ENCODE results near the gene RFTN1. TPM values are rescaled to one million over a fixed set of nuclear protein-coding genes. Genes with fewer than 3 reads are reported as not detected.

Gene RFTN1
- total RNA-seq, 3 donors from 2014 or later (not counting 1 experiment from before 2014, with no cell fraction given), result 112 to 135 (median 115) TPM

- Histone ChIP-seq H3K9me3 (ENCODE audit: control insufficient read depth, insufficient read depth, low read length) (no peaks in the 10 kb centered on the region), H3K27me3 (ENCODE audit: control insufficient read depth, insufficient read depth, low read length) (no peaks in the 10 kb centered on the region), H3K36me3 (ENCODE audit: control insufficient read depth, insufficient read depth, low read length) (no peaks in the 10 kb centered on the region), H3K27ac (ENCODE audit: low read length) (no peak overlapping the region), H3K4me1 (ENCODE audit: control insufficient read depth, insufficient read depth, low read length) (peaks cover 22% of the 10 kb centered on the region), H3K4me3 (ENCODE audit: low read length) (no peak overlapping the region)
- ATAC-seq (peak in 1 of 3 donors; percentile 2), DNase-seq (no peak)
- H3K4me3 Mint-ChIP-seq, result peak overlapping the region; percentile 40
- 58% methylated on average over 4 of the region's 4 CpGs for WGBS (ENCODE audit: insufficient coverage)
- intact Hi-C loops (cut with micrococcal nuclease), result loop anchor here (1.0 to 2.0 kb wide), 4 partner anchors 211 to 501 kb away; partner anchors contain the start of gene OXNAD1
- H3K36me3 Mint-ChIP-seq, result no peaks in the 10 kb centered on the region
- H3K27me3 Mint-ChIP-seq (ENCODE audit: low read depth in 2 of 2), result peaks cover 0 to 9% of the 10 kb centered on the region in 2 donors
- TF ChIP-seq CTCF (IDR thresholded peaks at IDR 0.05), result no peak
- peaks cover 39 to 45% of the 10 kb centered on the region in 2 donors for H3K4me1 Mint-ChIP-seq
- H3K27ac Mint-ChIP-seq, result peak overlapping the region in 1 of 2 donors; percentile 31
- no peaks in the 10 kb centered on the region for H3K9me3 Mint-ChIP-seq
Measured at GRCh38 chr3:16550305-16550675, 36.8 kb upstream of the RFTN1 start.

- intact Hi-C loops (cut with micrococcal nuclease), result no loop called here
Measured at GRCh38 chr3:16548721-16549120, 35.2 kb upstream of the RFTN1 start.

GRCh38 chr3:16547561-16548357 is 34.3 kb upstream of the RFTN1 start:
- Mint-ChIP-seq H3K36me3 (no peaks in the 10 kb centered on the region), H3K4me3 (peak overlapping the region; percentile 78), H3K9me3 (no peaks in the 10 kb centered on the region), H3K27ac (peak overlapping the region; percentile 78 to 88), H3K4me1 (peaks cover 62 to 68% of the 10 kb centered on the region in 2 donors), H3K27me3 (ENCODE audit: low read depth in 2 of 2) (peaks cover 0 to 6% of the 10 kb centered on the region in 2 donors)
- WGBS (ENCODE audit: insufficient coverage), result 46% methylated on average over 4 of the region's 4 CpGs
- Histone ChIP-seq H3K4me1 (ENCODE audit: control insufficient read depth, insufficient read depth, low read length) (peaks cover 45% of the 10 kb centered on the region), H3K36me3 (ENCODE audit: control insufficient read depth, insufficient read depth, low read length) (no peaks in the 10 kb centered on the region), H3K27me3 (ENCODE audit: control insufficient read depth, insufficient read depth, low read length) (no peaks in the 10 kb centered on the region), H3K9me3 (ENCODE audit: control insufficient read depth, insufficient read depth, low read length) (no peaks in the 10 kb centered on the region), H3K4me3 (ENCODE audit: low read length) (no peak overlapping the region), H3K27ac (ENCODE audit: low read length) (no peak overlapping the region)
- no peak for ATAC-seq
- TF ChIP-seq CTCF (IDR thresholded peaks at IDR 0.05), result no peak
- intact Hi-C loops (cut with micrococcal nuclease), result loop anchor here (2.0 kb wide), 1 partner anchor 53 kb away; no protein-coding TSS in a partner anchor
- no peak for DNase-seq

More at GRCh38 chr3:16548721-16549120, 35.2 kb upstream of the RFTN1 start:
- Histone ChIP-seq H3K27me3 (ENCODE audit: control insufficient read depth, insufficient read depth, low read length) (no peaks in the 10 kb centered on the region), H3K27ac (ENCODE audit: low read length) (no peak overlapping the region), H3K4me3 (ENCODE audit: low read length) (no peak overlapping the region), H3K36me3 (ENCODE audit: control insufficient read depth, insufficient read depth, low read length) (no peaks in the 10 kb centered on the region), H3K4me1 (ENCODE audit: control insufficient read depth, insufficient read depth, low read length) (peaks cover 38% of the 10 kb centered on the region), H3K9me3 (ENCODE audit: control insufficient read depth, insufficient read depth, low read length) (no peaks in the 10 kb centered on the region)
- DNase-seq (no peak), ATAC-seq (no peak)
- H3K4me3 Mint-ChIP-seq, result no peak overlapping the region
- no peaks in the 10 kb centered on the region for H3K36me3 Mint-ChIP-seq
- H3K27ac Mint-ChIP-seq, result peak overlapping the region; percentile 6 to 88
- H3K4me1 Mint-ChIP-seq, result peaks cover 55 to 61% of the 10 kb centered on the region in 2 donors
- no peaks in the 10 kb centered on the region for H3K9me3 Mint-ChIP-seq
- TF ChIP-seq CTCF (IDR thresholded peaks at IDR 0.05), result no peak
- peaks cover 0 to 7% of the 10 kb centered on the region in 2 donors for H3K27me3 Mint-ChIP-seq (ENCODE audit: low read depth in 2 of 2)
- 86% methylated on average over 4 of the region's 4 CpGs for WGBS (ENCODE audit: insufficient coverage)
